Nephron progenitor cell (in vitro differentiated cells): ENCODE results near the gene EGFR.

Experiments
- DNase-seq: peaks from one replicate; pipeline ENCODE4 v3.0.0; 2021
- H3K27ac Mint-ChIP-seq: 2 replicates; pipeline ENCODE4 v1.8.0; 2021; ENCODE audit warnings: mild to moderate bottlenecking, moderate library complexity, mixed read lengths
- H3K27me3 Mint-ChIP-seq: 2 replicates; pipeline ENCODE4 v1.8.0; 2021; ENCODE audit warnings: mild to moderate bottlenecking, low read depth, mixed read lengths; ENCODE audit not compliant: poor library complexity
- H3K36me3 Mint-ChIP-seq: 2 replicates; pipeline ENCODE4 v1.8.0; 2021; ENCODE audit warnings: low read depth, mixed read lengths
- H3K4me1 Mint-ChIP-seq: 2 replicates; pipeline ENCODE4 v1.8.0; 2021; ENCODE audit warnings: mixed read lengths
- H3K4me3 Mint-ChIP-seq: 2 replicates; pipeline ENCODE4 v1.8.0; 2021; ENCODE audit warnings: mild to moderate bottlenecking, moderate library complexity, mixed read lengths
- H3K9me3 Mint-ChIP-seq: 2 replicates; pipeline ENCODE4 v1.8.0; 2021; ENCODE audit warnings: mild to moderate bottlenecking, moderate library complexity, mixed read lengths
- TF ChIP-seq, protein P1 (sequence below): fragments of 200-600 bp; sonication (generic); IDR thresholded peaks from 2 replicates; pipeline ENCODE4 v1.5.0; 2021; ENCODE audit warnings: antibody characterized with exemption

EGFR gene

DNA sequence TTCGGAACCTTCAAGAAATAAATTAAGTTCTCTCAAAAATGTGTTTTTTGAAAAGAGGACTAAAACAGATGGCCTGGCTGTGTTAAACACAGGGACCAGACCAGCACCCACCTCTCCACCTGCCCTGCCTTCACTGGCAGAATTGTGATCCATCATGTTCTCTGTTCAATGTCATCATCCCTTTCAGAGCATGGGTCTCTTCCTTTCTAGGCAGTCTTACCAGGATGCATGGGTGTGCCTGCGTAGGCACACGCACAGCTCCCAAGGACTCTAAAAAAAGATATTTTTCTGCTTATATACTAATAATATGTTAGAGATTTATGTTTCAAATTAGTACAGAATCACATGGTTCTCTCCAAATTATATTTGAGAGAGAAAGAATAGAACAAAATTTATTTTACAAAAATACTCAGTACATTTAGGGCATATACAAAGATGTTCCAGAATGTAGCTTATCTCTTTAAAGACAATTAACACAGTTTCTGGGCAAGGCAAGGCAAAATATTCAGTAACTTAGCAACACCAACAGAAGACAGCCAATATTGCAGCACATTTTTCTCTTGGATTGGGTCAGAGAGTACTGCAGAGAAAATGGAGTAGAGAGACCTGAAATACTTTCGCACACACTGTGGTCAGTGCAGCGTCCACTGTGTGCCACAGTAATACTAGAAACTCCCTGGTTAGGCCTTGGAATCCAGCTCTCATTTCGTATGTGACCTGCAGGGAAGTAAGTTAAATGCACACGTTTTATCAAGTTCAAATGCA lies 52.8 kb downstream of the EGFR start:
- DNase-seq: no peak
- no peaks in the 10 kb centered on the region for H3K9me3 Mint-ChIP-seq
- peaks cover 6% of the 10 kb centered on the region for H3K4me1 Mint-ChIP-seq
- TF ChIP-seq, protein P1, sequence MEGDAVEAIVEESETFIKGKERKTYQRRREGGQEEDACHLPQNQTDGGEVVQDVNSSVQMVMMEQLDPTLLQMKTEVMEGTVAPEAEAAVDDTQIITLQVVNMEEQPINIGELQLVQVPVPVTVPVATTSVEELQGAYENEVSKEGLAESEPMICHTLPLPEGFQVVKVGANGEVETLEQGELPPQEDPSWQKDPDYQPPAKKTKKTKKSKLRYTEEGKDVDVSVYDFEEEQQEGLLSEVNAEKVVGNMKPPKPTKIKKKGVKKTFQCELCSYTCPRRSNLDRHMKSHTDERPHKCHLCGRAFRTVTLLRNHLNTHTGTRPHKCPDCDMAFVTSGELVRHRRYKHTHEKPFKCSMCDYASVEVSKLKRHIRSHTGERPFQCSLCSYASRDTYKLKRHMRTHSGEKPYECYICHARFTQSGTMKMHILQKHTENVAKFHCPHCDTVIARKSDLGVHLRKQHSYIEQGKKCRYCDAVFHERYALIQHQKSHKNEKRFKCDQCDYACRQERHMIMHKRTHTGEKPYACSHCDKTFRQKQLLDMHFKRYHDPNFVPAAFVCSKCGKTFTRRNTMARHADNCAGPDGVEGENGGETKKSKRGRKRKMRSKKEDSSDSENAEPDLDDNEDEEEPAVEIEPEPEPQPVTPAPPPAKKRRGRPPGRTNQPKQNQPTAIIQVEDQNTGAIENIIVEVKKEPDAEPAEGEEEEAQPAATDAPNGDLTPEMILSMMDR: no peak
- peaks cover 15% of the 10 kb centered on the region for H3K27me3 Mint-ChIP-seq
- no peak overlapping the region for H3K4me3 Mint-ChIP-seq
- H3K27ac Mint-ChIP-seq: no peak overlapping the region
- no peaks in the 10 kb centered on the region for H3K36me3 Mint-ChIP-seq

DNA sequence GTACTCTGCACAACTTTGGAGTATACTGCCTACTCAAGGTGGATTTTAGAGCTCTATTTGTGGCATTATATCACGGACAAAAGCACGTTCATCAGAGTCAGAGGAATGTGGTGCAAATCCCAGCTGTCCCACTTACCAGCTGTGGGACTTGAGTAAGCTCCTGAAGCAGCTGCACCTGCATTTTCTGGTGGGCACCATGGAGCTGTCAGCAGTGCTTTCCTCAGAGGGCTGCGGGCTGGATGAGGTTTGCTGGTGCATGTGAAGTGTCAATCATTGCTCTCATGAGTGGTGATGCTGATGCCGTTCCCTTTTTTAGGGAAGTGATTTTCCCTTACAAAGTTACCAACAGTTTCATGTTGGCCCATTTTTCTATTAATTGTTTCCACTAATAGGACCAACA lies 53.4 kb downstream of the EGFR start:
- no peak overlapping the region for H3K4me3 Mint-ChIP-seq
- no peaks in the 10 kb centered on the region for H3K36me3 Mint-ChIP-seq
- TF ChIP-seq, protein P1: no peak
- H3K9me3 Mint-ChIP-seq: no peaks in the 10 kb centered on the region
- H3K27ac Mint-ChIP-seq: no peak overlapping the region
- H3K27me3 Mint-ChIP-seq: peaks cover 11% of the 10 kb centered on the region
- no peak for DNase-seq
- no peaks in the 10 kb centered on the region for H3K4me1 Mint-ChIP-seq

- Mint-ChIP-seq H3K4me3 (no peak overlapping the region), H3K4me1 (no peaks in the 10 kb centered on the region), H3K27me3 (peaks cover 11% of the 10 kb centered on the region), H3K9me3 (no peaks in the 10 kb centered on the region), H3K27ac (no peak overlapping the region), H3K36me3 (no peaks in the 10 kb centered on the region)
- no peak for DNase-seq
- TF ChIP-seq, protein P1: no peak
Observed at GRCh38 chr7:55073051-55073511, 54.3 kb downstream of the EGFR start.

DNA sequence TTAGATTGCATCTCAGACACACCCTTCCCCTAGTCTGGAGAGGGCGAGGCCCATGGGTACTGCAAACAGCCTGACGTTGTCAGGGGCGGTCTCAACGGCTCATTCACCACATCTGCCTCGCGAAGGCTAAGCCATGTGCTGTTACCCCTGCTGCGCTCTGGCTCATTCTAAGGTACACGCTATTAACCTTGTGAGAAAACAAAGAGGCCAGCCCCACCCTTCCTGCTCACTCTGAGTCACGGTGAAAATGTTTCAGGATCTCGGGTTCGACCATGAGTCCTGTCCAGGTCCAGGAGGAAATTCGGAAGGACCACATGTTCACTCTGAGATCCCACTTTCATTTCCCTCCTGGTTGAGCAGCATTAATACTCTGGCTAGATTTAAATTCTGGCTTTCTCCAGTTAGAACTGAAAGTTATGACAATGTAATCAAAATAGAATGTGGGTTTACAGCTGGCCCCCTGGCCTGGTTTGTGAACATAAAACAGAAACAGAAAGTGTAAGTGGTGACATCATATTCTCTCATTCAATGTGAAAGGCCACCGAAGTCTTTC lies 55.2 kb downstream of the EGFR start:
- TF ChIP-seq, protein P1: no peak
- no peaks in the 10 kb centered on the region for H3K9me3 Mint-ChIP-seq
- H3K27me3 Mint-ChIP-seq: peaks cover 9% of the 10 kb centered on the region
- peak overlapping the region; percentile 42 for H3K27ac Mint-ChIP-seq
- no peak overlapping the region for H3K4me3 Mint-ChIP-seq
- DNase-seq: no peak
- H3K4me1 Mint-ChIP-seq: peaks cover 3% of the 10 kb centered on the region
- no peaks in the 10 kb centered on the region for H3K36me3 Mint-ChIP-seq

DNA sequence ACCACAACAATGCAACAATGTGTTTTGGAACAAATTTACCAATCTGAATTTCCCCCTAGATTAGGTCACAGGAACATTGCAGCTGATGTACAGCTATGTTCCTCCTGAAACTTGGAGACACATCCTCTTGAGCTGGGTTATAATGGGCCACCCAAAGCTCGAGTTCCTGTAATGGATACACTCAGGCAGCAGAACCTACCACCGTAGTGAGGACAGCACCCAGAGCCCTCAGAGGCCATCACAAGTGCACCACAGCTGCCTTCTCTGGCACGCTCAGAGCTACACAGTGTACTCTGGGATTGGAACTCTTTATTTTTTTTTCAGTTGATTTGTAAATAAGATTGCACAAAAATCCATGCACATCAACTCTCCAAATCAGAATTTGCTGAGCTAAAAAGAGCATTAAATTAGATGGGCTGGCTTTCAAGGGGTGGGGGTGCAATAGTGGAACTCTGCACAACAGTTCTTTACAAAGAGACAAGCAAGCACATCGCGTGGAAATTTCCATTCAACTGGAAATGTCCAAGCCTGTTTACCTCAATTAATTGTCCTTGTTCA lies 56.7 kb downstream of the EGFR start:
- peaks cover 9% of the 10 kb centered on the region for H3K4me1 Mint-ChIP-seq
- peaks cover 3% of the 10 kb centered on the region for H3K27me3 Mint-ChIP-seq
- H3K9me3 Mint-ChIP-seq: no peaks in the 10 kb centered on the region
- H3K4me3 Mint-ChIP-seq: no peak overlapping the region
- H3K36me3 Mint-ChIP-seq: no peaks in the 10 kb centered on the region
- DNase-seq: no peak
- H3K27ac Mint-ChIP-seq: no peak overlapping the region
- TF ChIP-seq, protein P1: no peak
